ENCODE measurements around the gene WDR45. TPM values are rescaled to one million over a fixed set of nuclear protein-coding genes. Genes with fewer than 3 reads are reported as not detected.

WDR45 gene
- total RNA-seq, 1 donor from 2014 or later: 46.4 TPM

DNA sequence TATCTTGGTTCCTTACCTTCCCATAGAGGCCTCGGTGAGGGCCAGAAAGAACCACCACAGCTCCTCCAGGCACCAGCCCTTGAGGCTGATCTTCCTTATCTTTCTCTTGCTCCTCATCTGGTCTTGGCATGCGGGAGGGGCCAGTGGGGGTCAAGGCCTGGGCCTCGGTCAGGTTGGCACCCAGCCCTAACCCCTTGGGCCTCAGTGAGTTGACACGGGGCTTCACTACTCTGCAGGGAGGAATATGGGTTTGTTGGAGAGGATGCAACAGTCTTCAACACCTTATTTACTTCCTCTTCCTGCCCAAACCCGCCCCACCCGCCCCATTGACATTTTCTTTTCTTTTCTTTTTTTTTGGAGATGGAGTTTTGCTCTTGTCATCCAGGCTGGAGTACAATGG, 37.9 kb upstream of the WDR45 start:
- H3K4me1 Mint-ChIP-seq (ENCODE audit: unreplicated experiment): no peaks in the 10 kb centered on the region
- H3K36me3 Mint-ChIP-seq (ENCODE audit: low read depth, unreplicated experiment): peaks cover 24% of the 10 kb centered on the region
- H3K9me3 Mint-ChIP-seq (ENCODE audit: unreplicated experiment): no peaks in the 10 kb centered on the region

DNA sequence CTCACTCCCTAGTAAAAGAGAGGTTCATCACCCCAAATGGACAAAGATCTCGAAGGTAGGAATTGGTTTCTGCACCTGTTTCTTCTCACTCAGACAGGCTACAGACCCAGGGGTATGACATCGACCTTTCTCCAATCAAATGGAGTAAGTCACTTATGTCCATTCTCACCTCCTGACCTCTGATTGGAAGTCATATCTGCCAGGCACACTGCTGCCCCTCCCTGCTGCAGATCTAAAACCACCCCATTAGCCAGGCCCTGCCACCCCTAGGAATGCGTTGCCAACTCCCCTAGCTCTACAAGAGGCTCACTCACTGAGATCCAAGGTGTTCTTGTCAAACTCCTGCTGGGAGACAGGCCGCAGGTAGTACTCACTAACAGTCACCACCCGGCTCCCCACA, 37.0 kb upstream of the WDR45 start:
- H3K27me3 Mint-ChIP-seq (ENCODE audit: unreplicated experiment): peaks cover 2% of the 10 kb centered on the region
- peak overlapping the region; percentile 73 for H3K4me3 Mint-ChIP-seq (ENCODE audit: unreplicated experiment)
- H3K36me3 Mint-ChIP-seq (ENCODE audit: low read depth, unreplicated experiment): peaks cover 24% of the 10 kb centered on the region
- H3K9me3 Mint-ChIP-seq (ENCODE audit: unreplicated experiment): no peaks in the 10 kb centered on the region
- H3K4me1 Mint-ChIP-seq (ENCODE audit: unreplicated experiment): no peaks in the 10 kb centered on the region
- H3K27ac Mint-ChIP-seq (ENCODE audit: unreplicated experiment): peak overlapping the region; percentile 21
- TF ChIP-seq, protein P1, sequence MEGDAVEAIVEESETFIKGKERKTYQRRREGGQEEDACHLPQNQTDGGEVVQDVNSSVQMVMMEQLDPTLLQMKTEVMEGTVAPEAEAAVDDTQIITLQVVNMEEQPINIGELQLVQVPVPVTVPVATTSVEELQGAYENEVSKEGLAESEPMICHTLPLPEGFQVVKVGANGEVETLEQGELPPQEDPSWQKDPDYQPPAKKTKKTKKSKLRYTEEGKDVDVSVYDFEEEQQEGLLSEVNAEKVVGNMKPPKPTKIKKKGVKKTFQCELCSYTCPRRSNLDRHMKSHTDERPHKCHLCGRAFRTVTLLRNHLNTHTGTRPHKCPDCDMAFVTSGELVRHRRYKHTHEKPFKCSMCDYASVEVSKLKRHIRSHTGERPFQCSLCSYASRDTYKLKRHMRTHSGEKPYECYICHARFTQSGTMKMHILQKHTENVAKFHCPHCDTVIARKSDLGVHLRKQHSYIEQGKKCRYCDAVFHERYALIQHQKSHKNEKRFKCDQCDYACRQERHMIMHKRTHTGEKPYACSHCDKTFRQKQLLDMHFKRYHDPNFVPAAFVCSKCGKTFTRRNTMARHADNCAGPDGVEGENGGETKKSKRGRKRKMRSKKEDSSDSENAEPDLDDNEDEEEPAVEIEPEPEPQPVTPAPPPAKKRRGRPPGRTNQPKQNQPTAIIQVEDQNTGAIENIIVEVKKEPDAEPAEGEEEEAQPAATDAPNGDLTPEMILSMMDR (IDR thresholded peaks at IDR 0.05; ENCODE audit: unreplicated experiment): no peak
- no peak for DNase-seq (ENCODE audit: low spot score)

More for the DNA sequence above, 37.9 kb upstream of the WDR45 start:
- Mint-ChIP-seq H3K27ac (ENCODE audit: unreplicated experiment) (no peak overlapping the region), H3K27me3 (ENCODE audit: unreplicated experiment) (peaks cover 3% of the 10 kb centered on the region), H3K4me3 (ENCODE audit: unreplicated experiment) (no peak overlapping the region)
- TF ChIP-seq, protein P1 (IDR thresholded peaks at IDR 0.05; ENCODE audit: unreplicated experiment): no peak
- no peak for DNase-seq (ENCODE audit: low spot score)

DNA sequence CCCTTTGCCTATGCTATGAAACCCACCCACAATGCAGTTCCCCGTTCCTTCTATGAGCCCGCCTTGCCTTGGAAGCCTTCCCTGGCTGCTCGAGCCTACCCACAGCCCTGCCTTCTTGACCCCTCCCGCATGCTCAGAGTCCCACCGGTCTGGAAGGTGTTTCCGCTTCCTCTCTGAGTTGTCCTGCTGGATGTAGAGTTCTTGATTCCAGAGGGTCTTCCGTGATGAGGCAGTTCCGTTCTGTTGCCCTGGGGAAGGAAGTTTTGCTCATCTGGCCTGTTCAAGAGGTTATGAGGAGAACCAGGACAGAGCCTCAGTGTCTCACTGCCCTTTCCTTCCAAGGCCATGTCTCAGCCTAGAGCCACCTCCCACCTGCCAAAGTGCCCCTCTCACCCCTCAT, 36.4 kb upstream of the WDR45 start:
- H3K27me3 Mint-ChIP-seq (ENCODE audit: unreplicated experiment): no peaks in the 10 kb centered on the region
- H3K36me3 Mint-ChIP-seq (ENCODE audit: low read depth, unreplicated experiment): peaks cover 19% of the 10 kb centered on the region
- no peak overlapping the region for H3K27ac Mint-ChIP-seq (ENCODE audit: unreplicated experiment)
- H3K9me3 Mint-ChIP-seq (ENCODE audit: unreplicated experiment): no peaks in the 10 kb centered on the region
- no peak for DNase-seq (ENCODE audit: low spot score)
- no peak overlapping the region for H3K4me3 Mint-ChIP-seq (ENCODE audit: unreplicated experiment)
- H3K4me1 Mint-ChIP-seq (ENCODE audit: unreplicated experiment): no peaks in the 10 kb centered on the region
- TF ChIP-seq, protein P1 (IDR thresholded peaks at IDR 0.05; ENCODE audit: unreplicated experiment): no peak

DNA sequence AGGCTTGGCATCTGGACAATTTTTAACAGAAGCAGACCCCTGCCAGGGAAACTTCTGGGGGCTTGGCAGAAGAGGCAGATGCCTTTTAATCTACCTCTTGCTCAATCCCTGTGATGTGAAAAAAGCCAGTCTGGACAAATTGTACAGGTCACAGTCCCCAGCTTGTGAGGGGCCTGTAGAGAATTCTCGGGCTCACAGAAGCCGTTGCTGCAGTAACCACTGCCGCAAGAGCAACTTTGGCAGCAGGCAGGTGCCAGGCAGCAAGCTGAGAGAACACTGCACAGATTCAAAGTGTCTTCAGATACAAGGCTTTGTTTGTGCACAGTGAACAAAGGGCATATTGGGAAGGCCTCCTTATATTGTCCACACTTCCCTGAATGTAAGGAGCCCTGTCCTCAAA, 32.1 kb upstream of the WDR45 start:
- Mint-ChIP-seq H3K36me3 (ENCODE audit: low read depth, unreplicated experiment) (peaks cover 18% of the 10 kb centered on the region), H3K4me3 (ENCODE audit: unreplicated experiment) (no peak overlapping the region), H3K4me1 (ENCODE audit: unreplicated experiment) (no peaks in the 10 kb centered on the region), H3K27ac (ENCODE audit: unreplicated experiment) (no peak overlapping the region), H3K27me3 (ENCODE audit: unreplicated experiment) (no peaks in the 10 kb centered on the region), H3K9me3 (ENCODE audit: unreplicated experiment) (no peaks in the 10 kb centered on the region)
- TF ChIP-seq, protein P1 (IDR thresholded peaks at IDR 0.05; ENCODE audit: unreplicated experiment): no peak
- no peak for DNase-seq (ENCODE audit: low spot score)

DNA sequence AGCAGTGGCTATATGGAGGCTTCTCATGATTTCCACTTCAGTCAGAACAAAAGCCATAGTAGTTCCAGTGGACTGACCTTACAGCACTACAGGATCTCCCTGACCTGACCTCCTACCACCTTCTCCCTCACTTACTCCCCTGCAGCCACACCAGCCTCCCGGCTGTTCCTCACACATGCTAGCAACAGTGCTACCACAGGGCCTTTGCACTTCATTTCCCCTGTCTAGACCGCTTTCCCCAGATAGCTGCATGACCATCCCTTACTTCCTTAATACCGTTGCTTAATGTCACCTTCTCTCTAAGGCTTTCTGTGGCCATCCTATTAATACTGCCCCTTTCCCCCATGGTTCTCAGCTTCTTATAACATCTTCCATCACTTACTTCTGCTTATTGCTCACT, 30.7 kb upstream of the WDR45 start:
- Mint-ChIP-seq H3K4me1 (ENCODE audit: unreplicated experiment) (no peaks in the 10 kb centered on the region), H3K4me3 (ENCODE audit: unreplicated experiment) (no peak overlapping the region), H3K9me3 (ENCODE audit: unreplicated experiment) (no peaks in the 10 kb centered on the region), H3K27me3 (ENCODE audit: unreplicated experiment) (no peaks in the 10 kb centered on the region), H3K36me3 (ENCODE audit: low read depth, unreplicated experiment) (peaks cover 9% of the 10 kb centered on the region), H3K27ac (ENCODE audit: unreplicated experiment) (no peak overlapping the region)
- DNase-seq (ENCODE audit: low spot score): no peak
- TF ChIP-seq, protein P1 (IDR thresholded peaks at IDR 0.05; ENCODE audit: unreplicated experiment): no peak

Measured in endothelial cell (in vitro differentiated cells).